Stimulated activated CD8-positive, alpha-beta memory T cell treated with anti-CD3 and anti-CD28 coated beads, Interleukin-4, amount 100 ng/mL, for 48 hours (primary cell): ENCODE measurements around the gene AMZ1.
"Not testable (repeated sequence)": the region's sequence is repeated elsewhere in the genome, so short reads cannot be mapped to it uniquely, and the experiment has no call there.

Source experiments
- DNase-seq: peaks from one replicate; pipeline ENCODE4 v3.0.0-alpha.2; 2020

Gene AMZ1

DNA sequence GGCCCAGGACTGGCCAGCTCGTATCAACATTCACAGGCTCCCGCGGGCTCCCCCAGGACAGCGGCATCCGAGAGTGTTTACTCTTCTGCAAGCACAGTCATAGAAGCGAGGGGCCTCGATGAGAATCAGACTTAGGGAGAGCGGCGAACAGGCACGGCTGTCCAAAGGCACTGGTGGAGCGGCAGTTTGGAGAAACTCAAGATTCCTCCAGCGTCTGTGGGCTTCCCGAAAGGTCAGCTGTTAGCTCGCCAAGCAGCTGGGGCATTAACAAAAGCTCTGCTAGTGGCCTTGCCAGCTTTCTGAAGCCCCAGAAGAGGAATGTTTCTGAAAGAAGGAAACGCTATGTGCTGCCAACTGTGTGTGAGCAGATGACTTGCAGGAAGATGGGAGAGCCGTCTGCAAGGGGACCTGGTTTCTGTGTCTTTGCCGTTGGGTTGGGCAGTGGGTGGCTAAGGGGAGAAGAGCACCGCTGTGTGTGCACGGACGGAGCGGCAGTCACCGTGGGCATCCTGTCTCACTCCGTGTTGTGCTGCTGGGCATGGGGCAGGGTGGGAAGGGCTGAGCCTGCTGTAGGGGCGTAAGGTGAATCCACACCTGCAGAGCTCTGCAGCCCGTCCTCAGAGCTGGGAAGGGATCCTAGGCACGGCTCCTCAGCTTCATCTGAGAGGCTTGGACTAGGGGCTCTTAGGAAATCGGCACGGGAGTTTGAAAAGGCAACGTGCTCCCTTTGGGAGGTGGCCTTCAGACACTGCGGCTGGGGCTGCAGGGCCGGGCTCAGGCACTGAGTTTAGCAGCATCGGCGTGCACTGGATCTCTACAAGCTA is 42.1 kb downstream of the AMZ1 start:
- peak; percentile 15 for DNase-seq

DNA sequence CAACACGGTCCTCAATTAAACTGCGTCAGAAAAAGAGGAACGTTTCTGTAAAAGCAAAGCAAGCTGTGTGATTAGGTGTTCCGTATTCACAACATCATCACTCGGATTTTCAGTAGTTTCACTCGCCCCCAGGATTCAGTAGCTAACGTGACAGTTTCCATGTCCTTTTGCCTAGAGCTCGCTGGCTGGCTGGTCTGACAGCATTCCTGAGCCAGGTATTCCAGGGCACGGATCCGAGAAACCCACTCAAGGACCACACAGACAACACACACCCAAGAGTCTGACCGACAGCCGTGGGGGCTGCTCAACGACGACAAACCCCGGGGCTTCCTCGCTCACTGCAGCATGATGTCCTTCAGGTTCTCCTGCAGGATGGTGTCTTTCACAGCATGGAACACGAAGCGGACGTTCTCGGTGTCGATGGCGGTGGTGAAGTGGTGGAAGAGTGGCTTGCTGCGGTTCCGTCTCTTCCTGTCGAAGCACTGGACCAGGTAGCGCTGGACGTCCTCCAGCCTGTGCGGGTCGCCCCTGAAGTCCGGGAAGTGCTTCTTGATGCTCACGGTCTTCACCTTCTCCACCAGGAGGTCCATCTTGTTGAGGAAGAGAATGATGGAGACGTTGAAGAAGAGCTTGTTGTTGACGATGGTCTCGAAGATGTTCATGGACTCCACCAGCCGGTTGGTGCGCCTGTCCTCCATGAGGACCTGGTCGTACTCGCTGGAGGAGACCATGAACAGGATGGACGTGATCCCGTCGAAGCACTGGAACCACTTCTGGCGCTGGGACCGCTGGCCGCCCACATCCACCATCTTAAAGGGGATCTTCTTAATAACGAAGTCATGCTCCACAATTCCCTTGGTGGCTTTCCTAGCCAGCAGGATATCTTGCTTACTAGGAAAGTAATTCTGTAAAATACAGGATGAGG is 43.1 kb downstream of the AMZ1 start:
- DNase-seq: peak; percentile 12

DNA sequence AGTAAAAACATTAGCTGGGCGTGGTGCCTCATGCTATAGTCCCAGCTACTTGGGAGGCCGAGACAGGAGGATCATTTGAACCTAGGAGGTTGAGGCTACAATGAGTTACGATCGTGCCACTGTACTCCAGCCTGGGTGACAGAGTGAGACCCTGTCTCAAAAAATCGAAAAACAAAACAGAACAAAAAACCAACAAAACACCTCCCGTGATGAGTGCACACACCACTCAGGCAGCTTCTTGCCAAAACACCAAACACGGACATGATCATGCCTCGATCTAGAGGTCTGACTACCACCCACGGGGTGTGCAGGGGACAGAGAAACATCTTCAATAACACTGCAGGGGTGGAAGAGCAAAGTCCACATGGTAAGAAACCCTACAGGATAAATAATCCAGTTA is 44.4 kb downstream of the AMZ1 start:
- DNase-seq: peak; percentile 19

DNA sequence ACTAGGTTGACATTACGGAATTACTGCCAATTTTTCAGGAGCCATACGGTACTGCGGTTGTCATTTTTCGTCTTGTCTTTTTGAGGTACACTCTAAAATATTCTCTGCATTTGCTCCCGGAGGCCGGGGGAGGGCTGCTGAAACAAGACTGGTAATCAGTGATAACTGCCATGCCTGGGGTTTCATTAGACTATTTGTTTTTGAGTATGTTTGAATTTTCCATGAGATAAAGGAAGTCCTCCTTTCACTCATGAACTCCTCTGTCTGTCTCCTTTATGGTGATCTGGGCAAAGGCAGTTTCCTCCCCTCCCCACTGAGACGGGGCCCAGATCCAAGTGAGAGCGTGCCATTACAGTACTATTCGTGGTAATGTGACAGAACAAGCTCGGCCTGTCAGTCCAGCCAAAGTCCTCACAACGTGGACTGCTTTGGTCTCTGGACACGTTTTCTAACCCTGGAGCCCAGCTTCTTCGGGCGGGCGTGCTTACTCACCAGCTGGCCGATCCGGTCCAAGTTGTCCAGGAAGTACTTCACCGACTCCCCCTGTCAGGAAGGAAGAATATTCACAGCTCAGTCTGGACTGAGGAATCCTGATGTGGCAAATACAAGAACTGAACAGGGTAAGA is 45.1 kb downstream of the AMZ1 start:
- DNase-seq: peak; percentile 20

DNA sequence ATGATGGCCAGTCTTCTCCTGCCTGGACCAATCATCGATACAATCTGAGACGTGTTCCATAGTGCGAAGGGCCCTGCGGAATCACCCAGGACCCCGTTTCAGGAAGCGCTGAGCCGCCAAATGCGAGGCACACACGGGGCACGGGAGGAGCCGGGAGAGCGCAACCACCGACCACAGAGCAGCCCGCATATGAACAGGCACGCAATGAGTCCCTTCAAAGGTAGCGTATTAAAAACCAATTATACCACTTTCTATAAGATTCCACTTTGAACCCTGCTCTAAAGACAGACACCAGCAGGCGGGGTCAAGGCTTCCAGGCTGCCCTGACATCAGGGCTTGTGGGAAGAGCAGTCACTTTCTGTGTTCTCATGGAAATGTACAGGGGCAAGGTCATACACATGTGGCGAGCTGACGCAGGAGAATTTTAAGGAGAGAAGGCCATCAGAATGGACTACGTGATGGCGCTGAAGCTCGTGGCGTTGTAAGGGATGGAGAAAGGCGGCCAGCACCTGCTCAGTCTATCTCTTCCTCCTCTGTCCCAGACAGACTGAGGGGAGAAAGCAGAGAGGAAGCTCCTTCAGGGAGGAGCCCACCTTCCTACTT is 46.2 kb downstream of the AMZ1 start:
- peak; percentile 20 for DNase-seq

DNA sequence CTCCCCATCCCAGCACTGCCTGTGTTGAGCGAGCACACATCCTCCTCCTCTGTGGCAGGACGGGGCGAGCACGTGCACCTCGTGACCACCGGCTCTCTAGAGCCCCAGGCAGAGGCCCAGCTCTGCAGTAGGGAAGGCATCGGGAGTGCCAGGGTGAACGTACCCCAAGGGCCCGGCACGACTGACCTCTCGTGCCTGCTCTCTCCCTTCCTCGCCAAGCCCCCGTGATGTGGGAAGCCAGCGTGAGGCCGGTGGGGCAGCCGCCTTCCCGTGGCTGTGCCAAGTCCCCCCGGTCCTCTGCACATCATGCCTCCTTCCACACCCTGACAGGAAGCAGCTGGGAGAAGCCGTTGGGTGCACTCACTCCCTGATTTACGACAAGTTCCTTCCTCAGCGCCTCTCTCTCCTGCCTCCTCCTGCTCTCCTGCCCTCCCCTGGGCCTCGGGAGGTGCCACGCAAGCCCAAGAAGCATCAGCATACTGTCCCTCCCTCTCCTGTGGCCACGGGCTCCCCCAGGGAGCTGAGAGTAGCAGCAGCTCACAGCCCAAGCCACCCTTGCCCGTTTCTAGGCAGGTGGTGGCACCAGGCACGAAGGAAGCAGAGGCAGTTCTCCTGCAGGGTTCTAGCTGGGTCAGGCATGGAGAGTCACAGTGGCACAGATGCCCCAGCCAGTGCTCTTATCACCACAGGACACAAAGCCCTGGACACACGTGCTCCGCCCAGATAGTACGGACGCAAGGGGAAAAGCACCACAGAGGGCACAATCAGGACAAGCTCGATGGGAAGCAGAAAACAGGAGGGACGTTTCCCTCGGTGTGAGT is 47.0 kb downstream of the AMZ1 start:
- DNase-seq: peak; percentile 26

DNA sequence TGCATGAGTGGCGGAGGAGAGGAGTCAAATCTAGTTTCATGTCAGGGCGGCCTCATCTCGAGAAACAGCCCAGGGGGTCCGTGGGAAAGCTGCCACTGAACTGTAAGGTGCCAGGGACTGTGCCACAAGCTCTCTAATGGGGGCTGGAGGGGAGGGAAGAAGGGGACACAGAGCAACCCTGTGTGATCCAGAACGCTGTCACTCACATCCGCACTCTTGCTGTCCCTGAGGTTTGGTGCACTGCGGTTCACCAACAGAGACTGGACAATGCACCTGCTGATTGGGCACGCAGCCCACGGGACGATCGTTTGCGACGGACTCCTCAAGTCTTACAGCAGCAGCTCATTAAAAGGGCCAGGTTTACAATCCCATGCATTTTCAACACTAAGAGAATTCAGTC is 47.7 kb downstream of the AMZ1 start:
- DNase-seq: peak; percentile 18

DNA sequence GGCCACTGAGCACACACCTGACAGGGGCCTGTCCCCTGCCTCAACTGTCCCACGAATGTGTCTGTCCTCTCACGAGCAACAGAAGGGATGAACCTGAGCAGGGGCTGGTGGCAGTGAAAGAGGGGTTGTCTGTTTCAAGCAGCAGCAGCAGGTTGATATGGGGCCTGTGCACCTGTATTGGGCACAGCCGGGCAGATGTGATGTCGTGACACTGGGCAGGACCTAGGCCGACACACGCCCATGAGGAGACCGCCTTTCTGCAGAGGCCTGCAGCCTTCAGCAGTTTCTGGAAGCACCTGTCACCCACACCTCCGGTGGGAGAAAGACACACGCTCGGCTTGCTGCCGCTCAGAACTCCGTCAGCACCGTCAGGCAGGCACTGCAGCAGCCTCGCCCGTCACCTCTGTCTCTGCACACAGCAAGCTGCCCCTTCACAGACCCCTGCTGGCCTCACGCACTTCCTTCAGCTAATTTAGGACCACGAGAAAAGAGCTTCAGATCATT is 48.5 kb downstream of the AMZ1 start:
- peak; percentile 19 for DNase-seq

DNA sequence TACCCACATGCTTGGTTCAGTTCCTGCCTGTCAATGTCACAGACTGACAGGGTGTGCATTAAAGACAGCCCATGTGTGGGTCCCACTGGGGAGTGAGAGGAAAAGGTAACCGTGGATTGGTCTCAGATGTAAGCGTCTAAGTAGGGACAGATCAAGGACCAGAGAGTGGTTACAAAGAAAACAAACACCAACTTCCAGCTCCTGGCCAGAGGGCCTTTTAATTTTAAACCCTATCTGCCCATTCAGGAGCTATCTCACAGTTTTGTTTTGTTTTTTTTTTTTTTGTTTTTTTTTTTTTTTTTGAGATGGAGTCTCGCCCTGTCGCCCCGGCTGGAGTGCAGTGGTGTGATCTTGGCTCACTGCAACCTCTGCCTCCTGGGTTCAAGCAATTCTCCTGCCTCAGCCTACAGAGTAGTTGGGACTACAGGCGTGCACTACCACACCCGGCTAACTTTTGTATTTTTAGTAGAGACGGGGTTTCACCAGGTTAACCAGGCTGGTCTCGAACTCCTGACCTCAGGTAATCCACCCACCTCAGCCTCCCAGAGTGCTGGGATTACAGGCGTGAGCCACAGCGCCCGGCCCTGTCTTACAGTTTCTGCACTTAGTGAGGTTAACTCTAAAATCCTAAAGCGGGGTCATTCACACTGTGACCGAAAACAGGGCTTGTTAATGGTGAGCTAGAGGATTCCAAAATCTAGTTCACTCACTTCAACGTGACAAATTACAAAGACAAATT is 49.2 kb downstream of the AMZ1 start:
- peak; percentile 19 for DNase-seq

DNA sequence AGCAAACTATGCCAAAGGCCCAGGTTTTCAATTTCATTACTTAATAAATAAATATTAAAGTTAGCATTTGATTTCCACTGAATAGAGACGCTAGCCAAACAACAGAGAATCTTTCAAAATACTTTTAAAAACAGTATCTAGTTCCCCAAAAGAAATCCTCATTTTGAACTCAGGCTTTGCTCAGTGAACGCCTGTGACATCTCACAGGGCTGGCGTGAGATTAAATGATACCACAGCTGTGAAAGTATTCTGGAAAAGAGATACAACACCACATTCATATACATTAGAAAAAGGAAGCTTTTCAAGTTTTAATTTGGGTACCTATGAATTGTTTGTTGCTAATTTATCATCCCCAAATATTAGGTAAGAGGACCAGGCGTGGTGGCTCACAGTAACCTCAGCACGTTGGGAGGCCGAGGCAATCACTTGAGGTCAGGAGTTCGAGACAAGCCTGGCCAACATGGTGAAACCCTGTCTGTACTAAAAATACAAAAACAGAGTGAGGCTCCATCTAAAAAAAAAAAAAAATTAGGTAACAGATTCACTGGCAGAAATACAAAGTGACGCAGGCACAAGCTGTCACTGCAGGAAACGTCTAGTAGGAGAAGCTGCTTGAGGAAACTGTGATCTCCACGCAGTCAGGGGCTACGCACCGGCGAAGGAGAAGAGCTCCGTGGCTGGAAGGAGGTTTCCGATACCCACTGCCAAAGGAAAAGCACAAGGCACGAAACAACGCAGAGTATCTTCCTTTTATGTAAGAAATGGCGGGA is 50.0 kb downstream of the AMZ1 start:
- peak; percentile 1 for DNase-seq

DNA sequence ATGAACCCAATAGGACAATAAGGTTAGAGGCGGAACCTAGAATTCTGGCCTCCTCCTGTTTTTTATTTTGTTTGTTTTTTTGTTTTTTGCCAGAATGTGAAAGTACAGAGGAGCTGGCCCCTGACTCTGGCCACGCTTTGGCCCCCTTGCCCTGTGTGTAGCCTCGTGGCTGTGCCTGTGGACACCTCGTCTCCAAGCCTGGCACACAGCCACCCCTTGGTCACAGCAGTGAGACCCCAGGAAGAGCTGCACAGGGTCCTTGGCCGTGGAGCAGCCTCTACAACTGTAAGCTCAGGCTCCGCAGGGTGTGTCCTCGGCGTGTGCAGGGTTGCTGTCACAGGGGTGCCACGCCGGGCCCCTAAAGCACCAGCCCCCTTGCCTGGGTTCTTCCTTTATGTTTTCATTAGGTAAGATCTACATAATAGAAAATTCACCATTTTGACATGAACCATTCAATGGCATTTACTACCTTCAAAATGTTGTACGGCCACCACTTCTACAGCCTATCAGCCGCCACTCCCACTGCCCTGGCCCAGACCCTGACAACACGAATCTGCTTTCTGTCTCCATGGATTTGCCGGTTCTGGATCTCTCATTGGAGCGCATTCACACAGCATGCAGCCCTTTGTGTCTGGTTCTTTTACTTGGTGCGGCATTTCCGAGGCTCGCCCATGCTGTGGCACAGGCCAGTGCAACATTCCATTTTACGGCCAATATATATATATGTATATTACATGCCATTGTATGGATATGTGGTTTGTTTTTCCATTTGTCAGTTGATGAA is 51.0 kb downstream of the AMZ1 start:
- DNase-seq: peak; percentile 6

DNA sequence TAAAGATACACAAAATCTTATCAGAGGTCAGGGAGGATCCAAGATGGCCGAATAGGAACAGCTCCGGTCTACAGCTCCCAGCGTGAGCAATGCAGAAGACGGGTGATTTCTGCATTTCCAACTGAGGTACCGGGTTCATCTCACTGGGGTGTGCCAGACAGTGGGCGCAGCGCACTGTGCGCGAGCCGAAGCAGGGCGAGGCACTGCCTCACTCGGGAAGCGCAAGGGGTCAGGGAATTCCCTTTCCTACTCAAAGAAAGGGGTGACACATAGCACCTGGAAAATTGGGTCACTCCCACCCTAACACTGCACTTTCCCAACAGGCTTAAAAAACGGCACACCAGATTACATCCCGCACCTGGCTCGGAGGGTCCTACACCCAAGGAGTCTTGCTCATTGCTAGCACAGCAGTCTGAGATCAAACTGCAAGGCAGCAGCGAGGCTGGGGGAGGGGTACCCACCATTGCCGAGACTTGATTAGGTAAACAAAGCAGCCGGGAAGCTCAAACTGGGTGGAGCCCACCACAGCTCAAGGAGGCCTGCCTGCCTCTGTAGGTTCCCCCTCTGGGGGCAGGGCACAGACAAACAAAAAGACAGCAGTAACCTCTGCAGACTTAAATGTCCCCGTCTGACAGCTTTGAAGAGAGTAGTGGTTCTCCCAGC is 55.7 kb downstream of the AMZ1 start:
- not testable (repeated sequence) for DNase-seq

DNA sequence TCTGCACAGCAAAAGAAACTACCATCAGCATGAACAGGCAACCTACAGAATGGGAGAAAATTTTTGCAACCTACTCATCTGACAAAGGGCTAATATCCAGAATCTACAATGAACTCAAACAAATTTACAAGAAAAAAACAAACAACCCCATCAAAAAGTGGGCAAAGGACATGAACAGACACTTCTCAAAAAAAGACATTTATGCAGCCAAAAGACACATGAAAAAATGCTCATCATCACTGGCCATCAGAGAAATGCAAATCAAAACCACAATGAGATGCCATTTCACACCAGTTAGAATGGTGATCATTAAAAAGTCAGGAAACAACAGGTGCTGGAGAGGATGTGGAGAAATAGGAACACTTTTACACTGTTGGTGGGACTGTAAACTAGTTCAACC is 60.7 kb downstream of the AMZ1 start:
- DNase-seq: not testable (repeated sequence)

DNA sequence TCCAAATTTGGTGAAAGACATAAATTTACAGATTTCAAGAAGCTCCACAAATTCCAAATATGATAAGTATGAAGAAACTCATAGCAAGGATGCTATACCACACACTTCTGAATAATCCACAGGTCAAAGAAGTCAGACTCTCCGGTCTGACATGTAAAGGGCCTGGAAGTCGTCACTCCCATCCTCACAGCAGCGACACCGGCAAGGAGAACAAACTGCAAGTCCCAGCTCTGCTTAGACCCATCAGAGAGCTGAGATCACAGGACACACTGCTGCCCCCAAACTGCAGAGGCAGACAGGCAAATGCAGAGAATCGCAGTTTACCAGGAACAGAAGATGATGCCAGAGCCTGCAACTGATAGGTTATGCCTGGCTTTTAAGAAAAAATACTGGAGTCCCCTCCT is 62.0 kb downstream of the AMZ1 start:
- DNase-seq: no peak

DNA sequence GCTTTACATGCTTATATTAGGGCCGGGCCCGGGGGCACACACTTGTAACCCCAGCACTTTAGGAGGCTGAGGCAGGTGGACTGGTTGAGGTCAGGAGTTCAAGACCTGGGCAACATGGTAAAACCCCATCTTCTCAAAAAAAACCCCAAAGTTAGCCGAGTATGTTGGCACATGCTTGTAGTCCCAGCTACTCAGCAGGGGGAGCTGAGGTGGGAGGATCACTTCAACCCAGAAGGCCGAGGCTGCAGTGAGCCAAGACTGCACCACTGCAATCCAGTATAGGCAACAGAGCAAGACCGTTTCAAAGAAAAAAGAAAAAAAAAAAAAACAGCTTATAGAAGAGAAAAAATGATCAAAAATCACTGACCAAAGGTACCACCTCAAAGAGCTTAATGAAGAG is 63.1 kb downstream of the AMZ1 start:
- DNase-seq: no peak

DNA sequence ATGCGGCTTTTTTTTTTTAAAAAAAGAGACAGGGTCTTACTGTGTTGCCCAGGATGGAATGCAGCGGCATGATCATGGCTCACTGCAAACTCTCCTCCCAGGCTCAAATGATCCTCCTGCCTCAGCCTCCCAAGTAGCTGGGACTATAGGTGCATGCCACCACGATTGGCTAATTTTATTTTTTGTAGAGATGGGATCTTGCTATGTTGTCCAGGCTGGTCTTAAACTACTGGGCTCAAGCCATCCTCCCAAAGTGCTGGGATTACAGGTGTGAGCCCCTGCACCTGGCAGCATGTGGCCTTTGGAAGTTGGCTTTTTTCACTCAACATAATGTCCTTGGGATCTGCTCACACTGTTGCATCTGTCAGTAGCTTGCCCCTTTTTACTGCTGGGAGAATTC is 65.1 kb downstream of the AMZ1 start:
- DNase-seq: no peak

DNA sequence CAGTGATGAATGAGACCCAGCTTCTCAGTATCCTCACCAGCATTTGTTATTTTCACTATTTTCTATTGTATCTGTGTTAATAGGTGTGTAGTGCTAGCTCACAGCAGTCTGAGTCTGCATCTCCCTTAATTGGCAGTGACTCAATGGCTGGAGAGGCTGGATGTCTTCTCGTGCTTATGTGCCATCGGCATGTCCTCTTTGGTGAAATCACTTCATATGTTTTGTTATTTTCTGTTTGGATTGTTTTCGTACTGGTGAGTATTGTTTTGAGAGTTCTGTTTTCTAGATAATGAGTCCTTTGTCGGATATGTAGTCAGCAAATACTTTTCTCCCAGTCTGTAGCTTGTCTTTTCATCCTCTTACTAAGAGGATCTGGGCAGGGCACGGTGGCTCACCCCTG is 66.1 kb downstream of the AMZ1 start:
- no peak for DNase-seq

DNA sequence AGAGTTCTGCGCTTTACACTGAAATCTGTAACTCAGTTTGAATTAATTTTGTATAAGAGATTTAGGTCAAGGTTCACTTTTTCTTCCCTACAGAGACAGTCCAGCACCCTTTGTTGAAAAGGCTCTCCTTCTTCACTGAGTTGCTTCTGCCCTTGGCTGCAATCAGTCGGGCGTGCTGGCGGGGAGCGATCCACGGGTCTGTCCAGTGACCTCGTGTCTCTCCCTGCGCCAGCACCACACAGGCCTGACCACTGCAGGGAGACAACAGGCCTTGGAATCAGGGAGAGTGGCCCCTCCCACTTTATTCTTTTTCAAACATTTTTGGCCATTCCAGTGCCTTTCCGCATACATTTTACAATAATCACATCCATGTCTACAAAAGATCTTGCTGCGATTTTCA is 66.9 kb downstream of the AMZ1 start:
- no peak for DNase-seq

DNA sequence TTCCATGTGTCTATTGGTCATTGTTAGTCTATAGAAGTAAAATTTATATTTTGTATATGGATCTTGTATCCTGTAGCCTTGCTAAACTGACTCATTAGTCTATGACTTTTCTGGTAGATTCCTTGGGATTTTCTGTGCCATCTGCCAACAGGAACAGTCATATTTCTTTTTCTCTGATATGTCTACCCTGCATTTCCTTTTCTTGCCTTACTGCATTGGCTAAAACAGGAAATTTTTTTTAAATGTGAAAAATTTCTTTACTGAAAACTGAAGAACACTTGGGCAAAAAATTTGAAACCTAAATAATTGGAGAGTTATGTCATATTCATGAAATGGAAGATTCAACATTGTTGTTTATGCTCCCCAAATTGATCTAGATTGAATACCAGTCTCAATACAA is 67.5 kb downstream of the AMZ1 start:
- DNase-seq: no peak
